ENCODE results near the gene SPINK4. TPM values are rescaled to one million over a fixed set of nuclear protein-coding genes. Genes with fewer than 3 reads are reported as not detected.

Gene SPINK4
- polyA plus RNA-seq, 1 donor (not counting 4 experiments of a cell fraction or from before 2014, with no cell fraction given) = not detected

GRCh38 chr9:33256236-33256635 is 16.3 kb downstream of the SPINK4 start:
- no peak for TF ChIP-seq EZH2 (IDR thresholded peaks at IDR 0.05; ENCODE audit: low read length)
- TF ChIP-seq, protein P1, sequence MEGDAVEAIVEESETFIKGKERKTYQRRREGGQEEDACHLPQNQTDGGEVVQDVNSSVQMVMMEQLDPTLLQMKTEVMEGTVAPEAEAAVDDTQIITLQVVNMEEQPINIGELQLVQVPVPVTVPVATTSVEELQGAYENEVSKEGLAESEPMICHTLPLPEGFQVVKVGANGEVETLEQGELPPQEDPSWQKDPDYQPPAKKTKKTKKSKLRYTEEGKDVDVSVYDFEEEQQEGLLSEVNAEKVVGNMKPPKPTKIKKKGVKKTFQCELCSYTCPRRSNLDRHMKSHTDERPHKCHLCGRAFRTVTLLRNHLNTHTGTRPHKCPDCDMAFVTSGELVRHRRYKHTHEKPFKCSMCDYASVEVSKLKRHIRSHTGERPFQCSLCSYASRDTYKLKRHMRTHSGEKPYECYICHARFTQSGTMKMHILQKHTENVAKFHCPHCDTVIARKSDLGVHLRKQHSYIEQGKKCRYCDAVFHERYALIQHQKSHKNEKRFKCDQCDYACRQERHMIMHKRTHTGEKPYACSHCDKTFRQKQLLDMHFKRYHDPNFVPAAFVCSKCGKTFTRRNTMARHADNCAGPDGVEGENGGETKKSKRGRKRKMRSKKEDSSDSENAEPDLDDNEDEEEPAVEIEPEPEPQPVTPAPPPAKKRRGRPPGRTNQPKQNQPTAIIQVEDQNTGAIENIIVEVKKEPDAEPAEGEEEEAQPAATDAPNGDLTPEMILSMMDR (optimal IDR thresholded peaks at IDR 0.05 in 1 of 3, IDR thresholded peaks at IDR 0.05 in 1 of 3, conservative IDR thresholded peaks at IDR 0.05 in 1 of 3; ENCODE audit: extremely low read depth in 1 of 3, insufficient read depth in 2 of 3, low read length in 3 of 3) = no peak

GRCh38 chr9:33257276-33257675 is 17.3 kb downstream of the SPINK4 start:
- Histone ChIP-seq H3K4me1 (ENCODE audit: control insufficient read depth, extremely low read depth, insufficient read depth, low read length) (peaks cover 14% of the 10 kb centered on the region), H3K36me3 (ENCODE audit: control insufficient read depth in 2 of 2, extremely low read depth in 1 of 2, insufficient read depth in 2 of 2, low read length in 2 of 2) (peaks cover 41 to 49% of the 10 kb centered on the region in 2 experiments), H3K27ac (ENCODE audit: control insufficient read depth, insufficient read depth, low read length) (no peak overlapping the region), H2AFZ (ENCODE audit: control insufficient read depth, low read length) (no peak overlapping the region), H3K4me3 (ENCODE audit: control insufficient read depth in 2 of 3, extremely low read depth in 1 of 3, insufficient read depth in 2 of 3, low read depth in 1 of 3, low read length in 3 of 3) (no peak overlapping the region), H3K79me2 (ENCODE audit: control insufficient read depth, insufficient read depth, low read length) (peaks cover 7% of the 10 kb centered on the region), H3K9me1 (ENCODE audit: control insufficient read depth, extremely low read depth, insufficient read depth, low read length) (no peaks in the 10 kb centered on the region), H3K4me2 (ENCODE audit: control insufficient read depth, extremely low read depth, insufficient read depth, low read depth, low read length) (no peak overlapping the region), H3K9ac (ENCODE audit: control insufficient read depth, extremely low read depth, insufficient read depth, low read length) (no peak overlapping the region), H3K27me3 (ENCODE audit: control insufficient read depth, extremely low read depth, insufficient read depth, low read length) (no peaks in the 10 kb centered on the region), H4K20me1 (ENCODE audit: control insufficient read depth, extremely low read depth, insufficient read depth, low read length) (no peaks in the 10 kb centered on the region), H3K9me3 (ENCODE audit: control insufficient read depth, low read depth, low read length) (no peaks in the 10 kb centered on the region)
- FAIRE-seq (no peak), DNase-seq (ENCODE audit: low read depth, low spot score) (no peak)
- dilution Hi-C loops (cut with MboI; ENCODE audit: extremely low pct_ligation_motif_present, low sequenced_read_pairs) = no loop called here
- TF ChIP-seq EZH2 (IDR thresholded peaks at IDR 0.05; ENCODE audit: low read length) = no peak
- TF ChIP-seq, protein P1 (optimal IDR thresholded peaks at IDR 0.05 in 1 of 3, IDR thresholded peaks at IDR 0.05 in 1 of 3, conservative IDR thresholded peaks at IDR 0.05 in 1 of 3; ENCODE audit: extremely low read depth in 1 of 3, insufficient read depth in 2 of 3, low read length in 3 of 3) = no peak

More at GRCh38 chr9:33256236-33256635, 16.3 kb downstream of the SPINK4 start:
- no peaks in the 10 kb centered on the region for H3K9me3 ChIP-seq (ENCODE audit: control insufficient read depth, low read depth, low read length)
- DNase-seq (ENCODE audit: low read depth, low spot score) (no peak), FAIRE-seq (no peak)
- no peaks in the 10 kb centered on the region for H3K9me1 ChIP-seq (ENCODE audit: control insufficient read depth, extremely low read depth, insufficient read depth, low read length)
- peaks cover 5% of the 10 kb centered on the region for H3K79me2 ChIP-seq (ENCODE audit: control insufficient read depth, insufficient read depth, low read length)
- H3K4me2 ChIP-seq (ENCODE audit: control insufficient read depth, extremely low read depth, insufficient read depth, low read depth, low read length) = no peak overlapping the region
- no peak overlapping the region for H3K4me3 ChIP-seq (ENCODE audit: control insufficient read depth in 2 of 3, extremely low read depth in 1 of 3, insufficient read depth in 2 of 3, low read depth in 1 of 3, low read length in 3 of 3)
- H3K27ac ChIP-seq (ENCODE audit: control insufficient read depth, insufficient read depth, low read length) = peak overlapping the region; percentile 16
- H4K20me1 ChIP-seq (ENCODE audit: control insufficient read depth, extremely low read depth, insufficient read depth, low read length) = no peaks in the 10 kb centered on the region
- no peak overlapping the region for H3K9ac ChIP-seq (ENCODE audit: control insufficient read depth, extremely low read depth, insufficient read depth, low read length)
- no peak overlapping the region for H2AFZ ChIP-seq (ENCODE audit: control insufficient read depth, low read length)
- dilution Hi-C loops (cut with MboI; ENCODE audit: extremely low pct_ligation_motif_present, low sequenced_read_pairs) = no loop called here
- peaks cover 36 to 49% of the 10 kb centered on the region in 2 experiments for H3K36me3 ChIP-seq (ENCODE audit: control insufficient read depth in 2 of 2, extremely low read depth in 1 of 2, insufficient read depth in 2 of 2, low read length in 2 of 2)
- H3K27me3 ChIP-seq (ENCODE audit: control insufficient read depth, extremely low read depth, insufficient read depth, low read length) = no peaks in the 10 kb centered on the region
- H3K4me1 ChIP-seq (ENCODE audit: control insufficient read depth, extremely low read depth, insufficient read depth, low read length) = peaks cover 14% of the 10 kb centered on the region
